ENCODE data around the gene CP. TPM values are rescaled to one million over a fixed set of nuclear protein-coding genes. Genes with fewer than 3 reads are reported as not detected.

Gene CP
- total RNA-seq, 2 donors from 2014 or later = not detected

DNA sequence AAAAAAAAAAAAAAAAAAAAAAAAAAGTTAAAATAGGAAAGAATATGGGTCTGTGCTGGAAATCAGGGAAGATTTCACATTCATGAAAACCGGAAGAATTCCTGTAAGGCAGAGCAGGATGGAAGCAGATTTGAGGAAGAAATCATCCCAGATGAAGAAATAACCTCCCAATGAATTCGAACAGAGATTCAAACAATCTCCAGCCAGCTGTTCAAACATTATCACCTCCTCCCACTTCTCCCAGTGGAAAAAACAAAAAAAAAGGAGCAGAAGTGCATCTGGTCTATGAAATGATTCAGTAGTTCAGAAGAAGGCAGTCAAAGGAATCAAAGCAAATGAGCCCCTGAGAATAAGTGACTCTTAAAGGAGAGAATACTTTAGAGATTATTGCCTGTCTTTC is 33.1 kb downstream of the CP start:
- Mint-ChIP-seq H3K27ac (no peak overlapping the region), H3K27me3 (peaks cover 7 to 13% of the 10 kb centered on the region in 2 donors), H3K36me3 (no peaks in the 10 kb centered on the region), H3K4me3 (no peak overlapping the region), H3K4me1 (ENCODE audit: low read depth in 2 of 2) (no peaks in the 10 kb centered on the region), H3K9me3 (no peaks in the 10 kb centered on the region)
- DNase-seq (ENCODE audit: low spot score) (no peak), ATAC-seq (no peak)

DNA sequence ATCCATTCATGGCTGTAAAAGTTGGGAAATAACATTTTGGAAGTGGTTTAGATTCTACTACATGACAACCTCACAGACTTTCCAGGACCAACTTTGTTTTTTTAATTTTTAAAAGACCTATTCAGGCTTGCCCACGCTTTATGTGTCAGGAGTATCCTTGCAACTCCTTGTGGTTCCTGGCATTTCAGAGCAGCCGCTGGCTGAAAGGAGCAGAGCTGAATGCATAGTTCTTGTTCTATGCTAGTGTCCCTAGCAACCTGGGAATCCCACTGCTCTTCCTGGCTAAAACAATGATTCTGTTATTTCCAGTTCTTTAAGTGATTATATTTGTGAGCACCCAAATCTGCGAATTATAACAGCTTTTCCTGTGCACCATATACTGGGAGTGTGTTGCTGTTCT is 34.9 kb downstream of the CP start:
- ATAC-seq (no peak), DNase-seq (ENCODE audit: low spot score) (no peak)
- Mint-ChIP-seq H3K4me3 (no peak overlapping the region), H3K9me3 (no peaks in the 10 kb centered on the region), H3K4me1 (ENCODE audit: low read depth in 2 of 2) (no peaks in the 10 kb centered on the region), H3K36me3 (no peaks in the 10 kb centered on the region), H3K27me3 (peaks cover 7 to 13% of the 10 kb centered on the region in 2 donors), H3K27ac (no peak overlapping the region)

- Mint-ChIP-seq H3K27me3 (peaks cover 7 to 11% of the 10 kb centered on the region in 2 donors), H3K36me3 (no peaks in the 10 kb centered on the region), H3K4me1 (ENCODE audit: low read depth in 2 of 2) (no peaks in the 10 kb centered on the region), H3K4me3 (no peak overlapping the region), H3K27ac (no peak overlapping the region), H3K9me3 (no peaks in the 10 kb centered on the region)
- no peak for DNase-seq (ENCODE audit: low spot score)
- no peak for ATAC-seq
Observed at GRCh38 chr3:149186219-149186618, 35.4 kb downstream of the CP start.

DNA sequence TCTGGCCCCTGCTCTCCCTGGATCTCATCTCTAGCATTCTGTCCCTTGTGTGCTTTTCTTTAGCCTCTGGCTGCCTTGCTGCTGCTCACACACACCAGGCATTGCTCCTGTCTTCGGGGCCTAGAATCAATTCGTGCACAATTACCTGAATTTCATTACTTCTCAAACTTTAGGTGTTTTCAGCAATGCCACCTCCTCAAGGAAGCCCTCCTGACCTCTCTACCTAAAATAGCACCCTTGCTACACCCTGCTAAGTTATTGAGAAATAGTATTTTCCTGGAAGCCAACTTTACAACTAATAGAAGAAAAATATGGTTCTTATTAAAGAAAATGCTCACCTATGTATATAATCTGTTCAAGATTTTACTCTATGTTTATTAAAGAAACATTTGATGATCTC is 40.4 kb downstream of the CP start:
- H3K27me3 Mint-ChIP-seq = no peaks in the 10 kb centered on the region
- ATAC-seq (no peak), DNase-seq (ENCODE audit: low spot score) (no peak)
- H3K9me3 Mint-ChIP-seq = no peaks in the 10 kb centered on the region
- no peak overlapping the region for H3K27ac Mint-ChIP-seq
- no peak overlapping the region for H3K4me3 Mint-ChIP-seq
- no peaks in the 10 kb centered on the region for H3K36me3 Mint-ChIP-seq
- no peaks in the 10 kb centered on the region for H3K4me1 Mint-ChIP-seq (ENCODE audit: low read depth in 2 of 2)

DNA sequence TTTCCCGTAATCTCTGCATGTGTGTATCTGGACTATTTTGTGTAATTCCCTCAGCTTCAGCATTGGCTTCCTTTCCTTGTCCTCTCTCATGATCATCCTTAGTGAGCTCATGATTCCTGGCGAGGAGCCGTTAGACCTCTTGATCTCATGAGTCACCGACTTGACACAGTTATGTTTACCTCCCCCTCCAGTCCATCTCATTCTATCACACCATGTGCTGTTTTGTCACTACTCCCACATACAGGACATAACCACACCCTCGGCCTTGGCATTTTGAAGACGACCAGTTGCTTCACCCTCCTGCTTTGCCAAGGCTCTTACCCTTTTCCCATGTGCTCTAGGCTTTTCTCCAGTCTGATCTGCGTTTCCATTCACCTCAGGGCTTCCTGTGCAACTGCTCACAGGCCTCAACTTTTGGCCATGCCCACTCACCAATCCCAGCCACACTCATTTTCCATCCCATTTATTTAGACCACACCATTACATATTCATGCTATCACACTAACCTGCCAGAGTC is 41.5 kb downstream of the CP start:
- Mint-ChIP-seq H3K27me3 (no peaks in the 10 kb centered on the region), H3K9me3 (no peaks in the 10 kb centered on the region), H3K27ac (no peak overlapping the region), H3K4me1 (ENCODE audit: low read depth in 2 of 2) (peaks cover 1 to 3% of the 10 kb centered on the region in 2 donors), H3K36me3 (no peaks in the 10 kb centered on the region), H3K4me3 (no peak overlapping the region)
- DNase-seq (ENCODE audit: low spot score) (no peak), ATAC-seq (no peak)

DNA sequence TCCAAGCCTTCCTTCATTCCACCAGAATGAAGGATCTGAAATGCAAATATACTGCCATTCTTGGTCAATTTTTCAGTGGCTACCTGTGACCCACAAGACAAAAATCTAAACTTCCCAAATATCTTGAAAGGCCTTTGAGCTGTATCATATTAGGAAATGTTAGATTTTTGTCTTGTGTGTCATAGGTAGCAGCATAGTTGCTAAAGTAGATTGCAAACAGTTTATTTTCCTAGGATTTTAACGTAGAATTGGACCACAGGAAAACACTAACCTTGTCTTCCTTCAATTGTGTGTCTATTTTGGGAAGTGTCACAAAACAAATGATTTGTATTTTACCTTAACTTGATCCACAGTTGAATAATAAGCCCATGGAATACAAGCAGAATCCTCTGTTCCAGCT is 42.4 kb downstream of the CP start:
- Mint-ChIP-seq H3K9me3 (no peaks in the 10 kb centered on the region), H3K4me3 (no peak overlapping the region), H3K36me3 (no peaks in the 10 kb centered on the region), H3K27me3 (no peaks in the 10 kb centered on the region), H3K27ac (no peak overlapping the region), H3K4me1 (ENCODE audit: low read depth in 2 of 2) (peaks cover 6 to 11% of the 10 kb centered on the region in 2 donors)
- DNase-seq (ENCODE audit: low spot score) (no peak), ATAC-seq (no peak)

GRCh38 chr3:149177122-149177521 is 44.5 kb downstream of the CP start:
- Mint-ChIP-seq H3K27me3 (no peaks in the 10 kb centered on the region), H3K4me1 (ENCODE audit: low read depth in 2 of 2) (peaks cover 6 to 17% of the 10 kb centered on the region in 2 donors), H3K36me3 (no peaks in the 10 kb centered on the region), H3K4me3 (no peak overlapping the region), H3K27ac (no peak overlapping the region), H3K9me3 (no peaks in the 10 kb centered on the region)
- no peak for ATAC-seq
- no peak for DNase-seq (ENCODE audit: low spot score)

DNA sequence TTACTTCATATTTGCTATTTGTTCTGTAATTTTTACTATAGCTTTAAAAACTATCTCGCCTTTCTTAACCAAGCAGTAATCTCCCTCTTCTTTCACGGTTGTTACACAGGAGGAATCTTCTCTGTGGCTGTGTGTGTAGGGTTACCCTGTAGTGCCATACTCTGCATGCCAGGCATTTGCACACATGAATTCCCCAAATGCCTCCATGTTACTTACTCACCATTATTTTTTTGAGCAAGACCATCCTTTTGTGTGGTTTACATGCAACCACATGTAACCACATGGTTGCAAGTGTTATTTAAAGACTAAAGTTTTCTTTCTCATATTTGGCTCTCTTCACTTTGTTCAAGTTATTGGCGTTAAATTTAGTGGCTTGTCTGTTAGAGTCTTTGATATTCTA is 46.7 kb downstream of the CP start:
- Mint-ChIP-seq H3K4me1 (ENCODE audit: low read depth in 2 of 2) (peaks cover 6 to 17% of the 10 kb centered on the region in 2 donors), H3K9me3 (no peaks in the 10 kb centered on the region), H3K27me3 (no peaks in the 10 kb centered on the region), H3K36me3 (no peaks in the 10 kb centered on the region), H3K4me3 (peak overlapping the region; percentile 23), H3K27ac (peak overlapping the region; percentile 6 to 14)
- peak; percentile 91 to 98 for ATAC-seq
- no peak for DNase-seq (ENCODE audit: low spot score)

DNA sequence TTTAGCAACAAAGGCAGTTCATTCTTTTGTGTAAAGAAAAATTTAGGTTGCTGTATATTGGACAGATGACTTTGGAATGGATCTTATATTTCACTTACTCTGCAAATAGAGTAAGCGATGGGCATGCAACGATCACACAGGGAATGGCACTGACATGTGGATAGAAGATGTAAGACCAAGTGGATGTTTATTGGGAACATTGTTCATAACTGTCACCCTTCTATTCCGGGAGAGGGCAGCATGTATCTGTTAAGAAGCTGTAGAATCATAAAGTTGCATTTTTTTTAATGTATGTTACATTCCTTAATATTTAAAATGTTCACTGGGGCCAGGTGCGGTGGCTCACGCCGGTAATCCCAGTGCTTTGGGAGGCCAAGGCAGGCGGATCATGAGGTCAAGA is 51.0 kb downstream of the CP start:
- H3K4me3 Mint-ChIP-seq = no peak overlapping the region
- DNase-seq (ENCODE audit: low spot score) (no peak), ATAC-seq (no peak)
- no peaks in the 10 kb centered on the region for H3K9me3 Mint-ChIP-seq
- peaks cover 12 to 17% of the 10 kb centered on the region in 2 donors for H3K4me1 Mint-ChIP-seq (ENCODE audit: low read depth in 2 of 2)
- no peaks in the 10 kb centered on the region for H3K27me3 Mint-ChIP-seq
- H3K36me3 Mint-ChIP-seq = no peaks in the 10 kb centered on the region
- no peak overlapping the region for H3K27ac Mint-ChIP-seq

GRCh38 chr3:149167898-149168297 is 53.7 kb downstream of the CP start:
- no peak overlapping the region for H3K27ac Mint-ChIP-seq
- no peaks in the 10 kb centered on the region for H3K27me3 Mint-ChIP-seq
- H3K4me1 Mint-ChIP-seq (ENCODE audit: low read depth in 2 of 2) = peaks cover 0 to 6% of the 10 kb centered on the region in 2 donors
- H3K36me3 Mint-ChIP-seq = no peaks in the 10 kb centered on the region
- no peak overlapping the region for H3K4me3 Mint-ChIP-seq
- no peaks in the 10 kb centered on the region for H3K9me3 Mint-ChIP-seq
- ATAC-seq (no peak), DNase-seq (ENCODE audit: low spot score) (no peak)

- ATAC-seq = no peak
- peaks cover 0 to 5% of the 10 kb centered on the region in 2 donors for H3K4me1 Mint-ChIP-seq (ENCODE audit: low read depth in 2 of 2)
- H3K27me3 Mint-ChIP-seq = no peaks in the 10 kb centered on the region
- H3K4me3 Mint-ChIP-seq = no peak overlapping the region
- no peaks in the 10 kb centered on the region for H3K9me3 Mint-ChIP-seq
- peaks cover 14% of the 10 kb centered on the region for H3K36me3 Mint-ChIP-seq
- no peak for DNase-seq (ENCODE audit: low spot score)
- H3K27ac Mint-ChIP-seq = no peak overlapping the region
Observed at GRCh38 chr3:149163066-149163465, 58.6 kb downstream of the CP start.

- DNase-seq (ENCODE audit: low spot score) (no peak), ATAC-seq (no peak)
- Mint-ChIP-seq H3K27me3 (no peaks in the 10 kb centered on the region), H3K4me3 (no peak overlapping the region), H3K36me3 (peaks cover 14% of the 10 kb centered on the region), H3K9me3 (no peaks in the 10 kb centered on the region), H3K4me1 (ENCODE audit: low read depth in 2 of 2) (peaks cover 0 to 5% of the 10 kb centered on the region in 2 donors), H3K27ac (no peak overlapping the region)
Observed at GRCh38 chr3:149162007-149162406, 59.6 kb downstream of the CP start.

GRCh38 chr3:149160754-149161300 is 60.8 kb downstream of the CP start:
- Mint-ChIP-seq H3K9me3 (no peaks in the 10 kb centered on the region), H3K27ac (no peak overlapping the region), H3K36me3 (peaks cover 20% of the 10 kb centered on the region), H3K4me3 (no peak overlapping the region), H3K27me3 (no peaks in the 10 kb centered on the region), H3K4me1 (ENCODE audit: low read depth in 2 of 2) (peaks cover 0 to 3% of the 10 kb centered on the region in 2 donors)
- no peak for ATAC-seq
- no peak for DNase-seq (ENCODE audit: low spot score)

- no peak for ATAC-seq
- peaks cover 6% of the 10 kb centered on the region for H3K36me3 Mint-ChIP-seq
Observed at GRCh38 chr3:149153402-149153801, 68.2 kb downstream of the CP start.

GRCh38 chr3:149152420-149152819 is 69.2 kb downstream of the CP start:
- Mint-ChIP-seq H3K4me3 (peak overlapping the region; percentile 53), H3K27ac (peak overlapping the region in 1 of 2 donors; percentile 35), H3K27me3 (no peaks in the 10 kb centered on the region), H3K9me3 (no peaks in the 10 kb centered on the region), H3K4me1 (ENCODE audit: low read depth in 2 of 2) (peaks cover 18 to 21% of the 10 kb centered on the region in 2 donors), H3K36me3 (peaks cover 6% of the 10 kb centered on the region)
- ATAC-seq (peak; percentile 94 to 95), DNase-seq (ENCODE audit: low spot score) (peak; percentile 66)

More at GRCh38 chr3:149153402-149153801, 68.2 kb downstream of the CP start:
- DNase-seq (ENCODE audit: low spot score) = no peak
- Mint-ChIP-seq H3K4me1 (ENCODE audit: low read depth in 2 of 2) (peaks cover 18 to 21% of the 10 kb centered on the region in 2 donors), H3K9me3 (no peaks in the 10 kb centered on the region), H3K4me3 (no peak overlapping the region), H3K27me3 (no peaks in the 10 kb centered on the region), H3K27ac (peak overlapping the region in 1 of 2 donors; percentile 20)

Data from natural killer cell treated with Interleukin-12 subunit alpha and Interleukin-12 subunit beta and Interleukin-15 and Interleukin-18, amount 100 ng/mL, for 72 hours (primary cell).